ENCODE measurements around the gene RGS2. TPM values are rescaled to one million over a fixed set of nuclear protein-coding genes. Genes with fewer than 3 reads are reported as not detected.

The RGS2 gene
- total RNA-seq, 1 donor, result 5.8 TPM

GRCh38 chr1:192839162-192840066 lies 30.6 kb downstream of the RGS2 start:
- no peak for DNase-seq (ENCODE audit: insufficient read length, low spot score, missing footprints)
- Histone ChIP-seq H3K27ac (ENCODE audit: low read depth, low read length) (no peak overlapping the region), H3K79me2 (ENCODE audit: insufficient read depth, low read length) (no peaks in the 10 kb centered on the region), H3K4me2 (ENCODE audit: insufficient read depth, low read length) (no peak overlapping the region), H3K4me3 (ENCODE audit: insufficient read depth, low read length) (no peak overlapping the region), H4K20me1 (ENCODE audit: insufficient read depth, low read length) (no peaks in the 10 kb centered on the region), H3K4me1 (ENCODE audit: insufficient read depth, low read length) (no peaks in the 10 kb centered on the region), H3K36me3 (ENCODE audit: insufficient read depth, low read length) (no peaks in the 10 kb centered on the region), H3K27me3 (ENCODE audit: insufficient read depth, low read length) (peaks cover 3% of the 10 kb centered on the region), H3K9me3 (ENCODE audit: low read depth, low read length) (no peaks in the 10 kb centered on the region), H2AFZ (ENCODE audit: low read length) (no peak overlapping the region)
- TF ChIP-seq CTCF (IDR thresholded peaks at IDR 0.05; ENCODE audit: extremely low read depth, low read depth, low read length), result no peak

GRCh38 chr1:192844360-192844759 lies 35.5 kb downstream of the RGS2 start:
- Histone ChIP-seq H3K27ac (ENCODE audit: low read depth, low read length) (no peak overlapping the region), H4K20me1 (ENCODE audit: insufficient read depth, low read length) (no peaks in the 10 kb centered on the region), H2AFZ (ENCODE audit: low read length) (no peak overlapping the region), H3K79me2 (ENCODE audit: insufficient read depth, low read length) (no peaks in the 10 kb centered on the region), H3K4me3 (ENCODE audit: insufficient read depth, low read length) (no peak overlapping the region), H3K9me3 (ENCODE audit: low read depth, low read length) (no peaks in the 10 kb centered on the region), H3K27me3 (ENCODE audit: insufficient read depth, low read length) (peaks cover 3% of the 10 kb centered on the region), H3K4me1 (ENCODE audit: insufficient read depth, low read length) (no peaks in the 10 kb centered on the region), H3K4me2 (ENCODE audit: insufficient read depth, low read length) (no peak overlapping the region), H3K36me3 (ENCODE audit: insufficient read depth, low read length) (no peaks in the 10 kb centered on the region)
- no peak for TF ChIP-seq CTCF (IDR thresholded peaks at IDR 0.05; ENCODE audit: extremely low read depth, low read depth, low read length)
- no peak for DNase-seq (ENCODE audit: insufficient read length, low spot score, missing footprints)

- no peak for DNase-seq (ENCODE audit: insufficient read length, low spot score, missing footprints)
- Histone ChIP-seq H3K27me3 (ENCODE audit: insufficient read depth, low read length) (peaks cover 3% of the 10 kb centered on the region), H3K4me3 (ENCODE audit: insufficient read depth, low read length) (no peak overlapping the region), H3K36me3 (ENCODE audit: insufficient read depth, low read length) (no peaks in the 10 kb centered on the region), H2AFZ (ENCODE audit: low read length) (no peak overlapping the region), H3K4me2 (ENCODE audit: insufficient read depth, low read length) (no peak overlapping the region), H4K20me1 (ENCODE audit: insufficient read depth, low read length) (no peaks in the 10 kb centered on the region), H3K27ac (ENCODE audit: low read depth, low read length) (no peak overlapping the region), H3K79me2 (ENCODE audit: insufficient read depth, low read length) (no peaks in the 10 kb centered on the region), H3K4me1 (ENCODE audit: insufficient read depth, low read length) (no peaks in the 10 kb centered on the region), H3K9me3 (ENCODE audit: low read depth, low read length) (no peaks in the 10 kb centered on the region)
- TF ChIP-seq CTCF (IDR thresholded peaks at IDR 0.05; ENCODE audit: extremely low read depth, low read depth, low read length), result no peak
Observed at GRCh38 chr1:192846950-192847349, 38.1 kb downstream of the RGS2 start.

GRCh38 chr1:192849011-192849410 lies 40.2 kb downstream of the RGS2 start:
- Histone ChIP-seq H3K79me2 (ENCODE audit: insufficient read depth, low read length) (no peaks in the 10 kb centered on the region), H3K4me2 (ENCODE audit: insufficient read depth, low read length) (no peak overlapping the region), H3K36me3 (ENCODE audit: insufficient read depth, low read length) (no peaks in the 10 kb centered on the region), H3K4me1 (ENCODE audit: insufficient read depth, low read length) (no peaks in the 10 kb centered on the region), H3K4me3 (ENCODE audit: insufficient read depth, low read length) (no peak overlapping the region), H3K27ac (ENCODE audit: low read depth, low read length) (no peak overlapping the region), H3K27me3 (ENCODE audit: insufficient read depth, low read length) (no peaks in the 10 kb centered on the region), H3K9me3 (ENCODE audit: low read depth, low read length) (no peaks in the 10 kb centered on the region), H2AFZ (ENCODE audit: low read length) (no peak overlapping the region), H4K20me1 (ENCODE audit: insufficient read depth, low read length) (no peaks in the 10 kb centered on the region)
- no peak for TF ChIP-seq CTCF (IDR thresholded peaks at IDR 0.05; ENCODE audit: extremely low read depth, low read depth, low read length)
- DNase-seq (ENCODE audit: insufficient read length, low spot score, missing footprints), result no peak

Measured in osteoblast (primary cell).